Measurements from ENCODE around the gene GARRE1.
A peak's percentile ranks its signal among the peaks of the same experiment; 100 is the strongest.
"Not testable (repeated sequence)": the region's sequence is repeated elsewhere in the genome, so short reads cannot be mapped to it uniquely, and the experiment has no call there.

Gene GARRE1

DNA sequence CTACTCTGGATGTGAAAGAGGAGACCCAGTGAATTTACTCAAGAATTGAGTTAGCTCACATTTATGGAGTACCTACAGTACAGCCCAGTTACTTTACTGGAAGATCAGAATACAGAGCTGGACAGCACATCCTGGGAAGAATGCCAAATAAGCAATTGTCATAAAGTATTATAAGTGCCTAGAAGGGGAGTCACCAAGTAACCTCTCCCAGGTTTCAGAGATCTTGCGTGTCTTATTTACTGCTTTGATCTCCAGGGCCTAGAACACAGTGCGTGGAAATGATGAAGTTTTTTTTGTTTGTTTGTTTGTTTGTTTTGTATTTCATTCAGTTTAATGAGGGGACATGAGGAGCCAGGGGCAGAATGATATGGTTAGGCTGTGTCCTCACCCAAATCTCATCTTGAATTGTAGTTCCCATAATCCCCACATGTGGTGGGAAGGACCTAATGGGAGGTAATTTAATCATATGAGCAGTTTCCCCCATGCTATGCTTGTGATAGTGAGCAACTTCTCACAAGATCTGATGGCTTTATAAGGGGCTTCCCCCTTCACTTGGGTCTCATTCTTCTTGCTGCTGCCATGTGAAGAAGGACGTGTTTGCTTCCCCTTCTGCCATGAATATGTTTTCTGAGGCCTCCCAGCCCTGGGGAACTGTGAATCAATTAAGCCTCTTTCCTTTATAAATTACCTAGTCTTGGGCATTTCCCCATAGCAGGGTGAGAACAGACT, 5.2 kb downstream of the GARRE1 start:
- no peak for DNase-seq

DNA sequence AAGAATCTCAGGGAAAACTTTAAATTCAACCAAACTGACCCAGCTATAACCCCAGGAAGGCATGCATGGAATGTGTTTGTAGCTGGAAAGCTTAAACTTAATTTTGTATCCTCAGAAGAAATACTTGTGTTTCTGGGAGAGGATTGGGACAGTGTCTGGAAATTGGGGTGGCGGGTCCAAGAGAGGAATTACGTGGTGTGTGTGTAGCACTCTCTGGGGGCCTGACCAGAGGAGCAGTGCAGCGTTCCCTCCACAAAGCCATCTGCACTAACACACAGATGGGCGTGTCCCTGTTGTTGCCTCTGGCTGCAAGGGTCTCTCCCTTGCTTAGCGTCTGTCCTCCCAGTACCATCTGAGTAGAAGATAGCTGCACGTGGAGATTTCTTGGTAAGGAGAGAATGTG, 6.4 kb downstream of the GARRE1 start:
- DNase-seq = peak; percentile 50

DNA sequence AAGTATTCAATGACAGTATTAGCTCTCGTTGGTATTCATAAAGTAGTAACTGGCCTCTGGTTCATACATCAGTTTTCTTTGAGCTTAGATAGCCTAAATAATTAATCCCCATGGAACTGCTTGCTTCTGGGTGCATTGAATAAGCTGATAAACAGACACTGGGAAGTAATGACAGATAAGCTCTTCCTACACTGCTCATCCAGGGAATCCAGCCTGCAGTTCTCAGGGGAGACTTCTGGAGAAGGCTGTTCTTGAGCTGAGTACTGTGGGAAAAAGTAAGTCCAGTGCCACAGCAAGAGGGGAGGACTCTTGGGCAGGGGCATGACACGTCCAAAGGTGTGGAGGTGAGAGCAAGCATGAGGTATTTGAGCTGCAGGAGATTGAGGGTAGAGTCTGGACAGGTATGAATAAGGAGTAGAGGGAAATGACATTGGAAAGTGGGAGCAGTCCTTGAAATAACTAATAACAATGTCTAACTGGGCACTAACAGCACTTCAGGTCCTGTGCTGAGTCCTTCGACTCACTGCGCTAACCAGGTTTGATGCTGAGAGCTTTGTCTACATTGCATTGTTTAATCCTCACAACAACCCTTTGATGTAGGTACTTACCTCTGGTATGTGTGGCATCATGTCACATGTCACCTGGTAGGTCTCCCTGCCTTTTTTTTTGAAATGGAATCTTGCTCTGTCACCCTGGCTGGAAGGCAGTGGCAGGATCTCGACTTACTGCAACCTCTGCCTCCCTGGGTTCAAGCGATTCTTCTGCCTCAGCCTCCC, 7.2 kb downstream of the GARRE1 start:
- no peak for DNase-seq

GRCh38 chr19:34263745-34264237, 9.4 kb downstream of the GARRE1 start:
- DNase-seq = no peak

DNA sequence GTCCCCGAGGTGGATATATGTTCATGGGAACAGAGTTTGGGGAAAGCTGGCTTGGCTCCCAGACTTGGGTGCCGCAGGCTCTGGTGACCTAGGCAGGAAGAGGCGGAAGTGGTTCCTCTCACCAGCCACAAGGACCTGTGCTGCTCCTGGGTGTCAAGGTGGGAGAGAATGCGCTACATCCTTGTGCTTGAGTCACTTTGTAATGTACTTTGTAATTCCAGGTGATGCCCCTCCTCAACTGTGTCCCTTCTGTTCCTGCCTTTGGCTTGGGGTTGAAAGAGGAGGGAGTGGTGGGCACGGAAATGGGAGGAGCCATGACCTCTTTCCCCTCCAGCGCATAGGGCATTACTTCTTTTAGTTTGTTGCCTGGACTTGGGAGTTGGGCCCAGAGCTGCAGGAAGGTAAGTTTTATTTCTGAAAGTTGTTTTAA, 10.9 kb downstream of the GARRE1 start:
- no peak for DNase-seq

DNA sequence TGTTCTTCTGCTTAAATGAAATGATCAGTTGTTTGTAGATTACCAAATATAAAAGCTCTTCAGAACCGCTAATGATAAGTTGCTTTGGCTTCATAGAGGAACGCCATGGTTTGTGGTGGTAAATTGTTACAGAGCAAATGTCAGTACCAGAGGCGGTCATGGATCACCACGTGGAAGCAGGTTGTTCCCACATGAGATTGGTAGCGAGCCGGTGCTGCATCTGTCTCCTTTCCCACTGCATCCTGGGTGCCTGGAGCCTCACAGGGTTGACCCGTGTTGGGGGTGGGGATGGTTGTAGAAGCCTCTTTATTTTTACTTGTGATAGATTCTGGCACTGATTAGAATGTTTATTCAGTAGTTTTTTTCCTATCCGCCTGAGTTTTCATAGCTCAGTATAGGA, 14.7 kb downstream of the GARRE1 start:
- no peak for DNase-seq

GRCh38 chr19:34269489-34269888, 15.1 kb downstream of the GARRE1 start:
- no peak for DNase-seq

GRCh38 chr19:34269968-34270621, 15.7 kb downstream of the GARRE1 start:
- DNase-seq = peak; percentile 78

GRCh38 chr19:34273121-34273520, 18.8 kb downstream of the GARRE1 start:
- no peak for DNase-seq

- DNase-seq = no peak
Observed at GRCh38 chr19:34274284-34274826, 20.0 kb downstream of the GARRE1 start.

DNA sequence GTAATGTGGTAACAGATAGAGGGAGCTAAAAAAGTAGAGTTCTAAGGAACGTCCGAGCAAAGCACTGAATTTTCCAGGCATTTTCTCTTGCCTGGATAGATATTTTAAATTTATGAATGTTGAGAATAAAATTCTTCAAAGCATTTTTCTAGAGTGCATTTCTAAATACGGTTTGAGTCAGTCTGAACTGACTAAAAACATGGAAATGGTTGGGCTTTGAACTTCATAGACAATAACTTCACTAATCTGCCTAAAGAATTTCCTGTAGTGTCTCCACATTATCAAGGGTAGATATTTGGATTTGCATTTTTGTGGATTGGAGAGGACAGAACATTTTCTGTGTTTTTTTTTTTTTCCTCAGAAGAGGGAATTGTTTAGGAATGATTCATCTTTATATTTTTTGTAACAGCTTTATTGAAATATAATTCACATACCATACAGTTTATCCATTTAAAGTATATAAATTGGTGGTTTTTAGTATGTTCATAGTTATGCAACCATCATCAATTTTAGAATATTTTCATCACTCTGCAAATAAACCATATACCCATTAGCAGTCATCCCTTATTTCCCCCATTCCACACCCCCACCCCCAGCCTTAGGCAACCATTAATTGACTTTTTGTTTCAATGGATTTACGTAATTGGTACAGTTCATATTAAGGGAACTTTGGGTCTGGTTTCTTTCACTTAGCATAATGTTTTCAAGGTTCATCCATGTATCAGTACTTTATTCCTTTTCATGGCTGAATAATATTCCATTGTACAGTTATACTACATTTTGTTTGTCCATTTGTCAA, 20.7 kb downstream of the GARRE1 start:
- no peak for DNase-seq

DNA sequence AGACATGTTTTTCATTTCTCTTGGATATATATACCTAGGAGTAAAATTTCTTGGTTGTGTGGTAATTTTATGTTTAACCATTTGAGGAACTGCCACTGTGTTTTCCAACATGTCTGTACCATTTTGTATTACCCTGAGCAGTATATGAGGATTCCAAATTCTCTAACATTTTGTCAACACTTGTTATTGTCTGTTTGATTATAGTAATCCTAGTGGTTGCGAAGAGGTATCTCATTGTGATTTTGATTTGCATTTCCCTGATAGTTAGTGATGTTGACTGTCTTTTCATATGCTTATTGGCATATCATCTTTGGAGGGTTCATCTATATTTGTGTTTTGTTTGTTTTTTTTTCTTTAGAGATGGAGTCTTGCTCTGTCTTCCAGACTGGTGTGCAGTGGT, 21.4 kb downstream of the GARRE1 start:
- no peak for DNase-seq

DNA sequence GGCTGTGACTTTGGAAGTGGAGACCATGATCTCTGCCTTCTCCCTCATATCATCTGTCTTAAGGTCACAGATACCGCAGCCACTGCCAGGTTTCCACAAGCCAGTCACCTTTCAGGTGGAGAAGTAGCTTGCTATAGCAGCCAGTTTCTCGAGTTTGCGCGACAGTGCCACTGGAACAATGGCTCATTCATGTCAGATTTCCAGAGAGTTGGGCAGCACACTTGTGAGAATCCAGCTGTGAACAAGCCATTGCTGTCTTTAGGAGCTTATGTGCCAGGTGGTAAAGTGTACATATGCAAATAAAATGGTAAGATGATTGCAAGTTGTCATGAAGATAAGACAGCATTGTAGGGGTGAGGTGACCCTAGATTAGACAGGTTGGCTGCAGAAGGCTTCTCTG, 22.3 kb downstream of the GARRE1 start:
- DNase-seq = no peak

- no peak for DNase-seq
Observed at GRCh38 chr19:34277244-34277643, 22.9 kb downstream of the GARRE1 start.

DNA sequence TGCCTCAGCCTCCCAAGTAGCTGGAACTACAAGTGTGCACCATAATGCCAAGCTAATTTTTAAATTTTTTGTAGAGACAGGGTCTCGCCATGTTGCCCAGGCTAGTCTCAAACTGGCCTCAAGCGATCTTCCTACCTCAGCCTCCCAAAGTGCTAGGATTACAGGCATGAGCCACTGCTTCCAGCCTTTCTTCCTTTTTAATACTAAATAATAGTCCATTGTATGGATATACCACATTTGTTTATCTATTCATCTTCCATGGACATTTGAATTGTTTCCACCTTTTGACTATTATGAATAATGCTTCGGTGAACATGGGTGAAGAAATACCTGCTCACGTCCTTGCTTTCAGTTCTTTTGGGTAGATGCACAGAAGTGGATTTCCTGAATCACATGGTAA, 24.4 kb downstream of the GARRE1 start:
- DNase-seq = no peak

GRCh38 chr19:34281444-34281843, 27.1 kb downstream of the GARRE1 start:
- not testable (repeated sequence) for DNase-seq

DNA sequence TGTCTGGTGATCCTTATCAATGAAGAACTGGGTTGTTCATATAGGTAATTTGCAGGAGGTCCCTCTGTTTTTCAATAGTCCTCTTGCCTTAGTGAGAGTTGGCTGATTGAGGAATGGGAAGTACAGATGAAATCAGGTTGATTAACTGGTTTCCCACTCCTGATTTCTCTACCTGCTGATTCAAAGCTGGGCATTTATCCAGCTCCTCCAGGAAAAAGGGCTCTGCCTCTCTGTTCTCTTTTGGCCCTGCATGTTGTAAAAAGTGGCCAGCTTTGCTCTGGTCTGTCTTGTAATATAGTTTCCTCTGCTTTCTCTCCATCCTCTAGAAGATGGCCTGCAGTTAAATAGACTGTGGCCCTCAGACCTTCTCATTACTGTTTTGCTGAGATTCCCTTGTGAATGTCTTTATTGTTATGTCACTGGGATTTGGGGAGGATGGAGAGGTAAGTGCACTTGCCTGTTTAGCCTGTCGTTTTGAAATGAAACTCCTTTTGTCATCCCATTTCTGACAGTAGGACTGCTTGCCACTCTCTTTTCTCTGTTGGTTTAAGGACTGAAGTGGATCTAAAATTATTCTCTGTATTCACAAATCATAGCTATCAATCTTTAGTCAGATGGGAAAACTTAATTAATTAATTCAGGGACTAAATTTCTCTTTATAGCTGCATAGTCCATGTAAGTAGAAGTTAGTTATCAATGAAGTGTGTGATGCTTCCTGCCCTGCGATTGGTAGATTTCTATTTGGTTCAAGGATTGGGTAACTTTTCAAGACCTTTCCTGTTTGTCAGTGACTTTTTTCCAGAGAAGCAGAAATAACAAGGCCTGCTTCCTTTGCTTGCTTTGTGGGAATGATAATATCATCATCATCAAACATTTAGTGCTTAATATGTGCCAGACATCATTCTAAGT, 28.5 kb downstream of the GARRE1 start:
- DNase-seq = no peak

- no peak for DNase-seq
Observed at GRCh38 chr19:34284505-34284904, 30.2 kb downstream of the GARRE1 start.

- no peak for DNase-seq
Observed at GRCh38 chr19:34287662-34288140, 33.3 kb downstream of the GARRE1 start.

DNA sequence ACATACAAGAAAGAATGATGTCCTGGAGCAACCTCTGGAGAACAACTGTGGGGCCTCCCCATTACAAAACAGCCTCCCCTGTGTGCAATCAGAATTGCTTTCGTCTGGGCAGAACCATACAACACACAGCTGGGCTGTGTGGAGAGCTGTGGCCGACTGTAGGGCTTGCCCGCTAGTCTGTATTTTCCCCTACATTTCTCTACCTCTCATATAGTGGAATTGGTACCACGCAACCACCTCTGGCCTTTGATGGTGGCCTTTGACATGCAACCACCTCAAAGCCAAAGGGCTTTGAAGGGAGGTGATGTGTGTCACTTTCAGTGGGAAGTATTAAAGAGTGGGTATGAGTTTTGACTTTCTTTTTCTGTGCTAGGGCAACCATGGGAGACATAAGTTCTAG, 34.0 kb downstream of the GARRE1 start:
- no peak for DNase-seq

DNA sequence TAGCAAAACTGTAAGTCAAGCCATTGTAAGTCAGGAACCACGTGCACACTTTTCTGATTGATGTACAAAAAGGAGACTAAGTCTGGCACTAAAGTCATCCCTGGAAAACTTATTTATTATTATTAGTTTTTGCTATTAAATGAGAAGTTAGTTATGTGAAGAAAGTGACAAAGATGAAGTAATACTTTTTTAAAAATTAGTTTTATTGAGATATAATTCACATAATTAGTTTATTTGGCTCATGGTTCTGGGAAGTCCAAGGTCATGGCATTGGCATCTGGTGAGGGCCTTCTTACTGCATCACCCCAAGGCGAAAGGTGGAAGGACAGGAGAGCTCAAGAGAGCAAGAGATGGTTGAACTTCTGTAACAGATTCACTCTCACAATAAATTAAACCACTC, 36.9 kb downstream of the GARRE1 start:
- no peak for DNase-seq
